Nephron (organoid): ENCODE data around the gene DSCAM.

Experiments
- H3K27ac Mint-ChIP-seq, 3 experiments: 2 replicates each; pipeline ENCODE4 v1.8.0; 2020; ENCODE audit warnings: mixed read lengths in 3 of 3, mild to moderate bottlenecking in 2 of 3, moderate library complexity in 1 of 3
- H3K27me3 Mint-ChIP-seq: 2 replicates; pipeline ENCODE4 v1.8.0; 2021; ENCODE audit warnings: low read depth, mild to moderate bottlenecking, moderate library complexity, mixed read lengths
- H3K36me3 Mint-ChIP-seq: 2 replicates; pipeline ENCODE4 v1.8.0; 2020; ENCODE audit warnings: low read depth, mixed read lengths
- H3K4me1 Mint-ChIP-seq: 2 replicates; pipeline ENCODE4 v1.8.0; 2020; ENCODE audit warnings: mixed read lengths
- H3K4me3 Mint-ChIP-seq, 3 experiments: 2 replicates each; pipeline ENCODE4 v1.8.0; 2020; ENCODE audit warnings: mild to moderate bottlenecking in 3 of 3, mixed read lengths in 3 of 3, moderate library complexity in 2 of 3
- H3K9me3 Mint-ChIP-seq: 2 replicates; pipeline ENCODE4 v1.8.0; 2020; ENCODE audit warnings: mixed read lengths
- TF ChIP-seq, protein P1 (sequence below), 3 experiments: fragments of 200-600 bp; sonication (generic); IDR thresholded peaks; one replicate each; pipeline ENCODE4 v1.5.0; 2021; ENCODE audit warnings: antibody characterized with exemption in 3 of 3; ENCODE audit not compliant: unreplicated experiment in 3 of 3

DSCAM gene

DNA sequence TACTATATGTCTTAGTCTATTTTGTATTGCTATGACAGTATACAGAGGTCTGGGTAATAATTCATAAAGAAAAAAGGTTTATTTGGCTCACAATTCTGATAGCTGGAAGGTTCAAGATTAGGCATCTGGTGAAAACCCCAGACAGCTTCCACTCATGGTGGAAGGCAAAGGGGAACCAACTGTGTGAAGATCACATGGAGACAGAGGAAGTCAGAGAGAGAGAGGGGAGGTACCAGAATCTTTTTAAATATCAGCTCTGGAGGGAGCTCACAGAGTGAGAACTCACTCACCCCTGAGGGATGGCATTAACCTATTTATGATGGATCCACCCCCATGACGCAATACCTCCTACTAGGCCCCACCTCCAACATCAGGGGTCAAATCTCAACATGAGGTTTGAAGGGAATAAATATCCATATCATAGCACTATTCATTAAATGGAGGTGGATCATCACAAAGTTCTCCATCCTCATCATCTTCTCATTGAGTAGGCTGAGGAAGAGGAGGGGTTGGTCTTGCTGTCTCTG, 290.5 kb downstream of the DSCAM start:
- H3K4me1 Mint-ChIP-seq, result no peaks in the 10 kb centered on the region
- H3K27me3 Mint-ChIP-seq, result no peaks in the 10 kb centered on the region
- TF ChIP-seq, protein P1, sequence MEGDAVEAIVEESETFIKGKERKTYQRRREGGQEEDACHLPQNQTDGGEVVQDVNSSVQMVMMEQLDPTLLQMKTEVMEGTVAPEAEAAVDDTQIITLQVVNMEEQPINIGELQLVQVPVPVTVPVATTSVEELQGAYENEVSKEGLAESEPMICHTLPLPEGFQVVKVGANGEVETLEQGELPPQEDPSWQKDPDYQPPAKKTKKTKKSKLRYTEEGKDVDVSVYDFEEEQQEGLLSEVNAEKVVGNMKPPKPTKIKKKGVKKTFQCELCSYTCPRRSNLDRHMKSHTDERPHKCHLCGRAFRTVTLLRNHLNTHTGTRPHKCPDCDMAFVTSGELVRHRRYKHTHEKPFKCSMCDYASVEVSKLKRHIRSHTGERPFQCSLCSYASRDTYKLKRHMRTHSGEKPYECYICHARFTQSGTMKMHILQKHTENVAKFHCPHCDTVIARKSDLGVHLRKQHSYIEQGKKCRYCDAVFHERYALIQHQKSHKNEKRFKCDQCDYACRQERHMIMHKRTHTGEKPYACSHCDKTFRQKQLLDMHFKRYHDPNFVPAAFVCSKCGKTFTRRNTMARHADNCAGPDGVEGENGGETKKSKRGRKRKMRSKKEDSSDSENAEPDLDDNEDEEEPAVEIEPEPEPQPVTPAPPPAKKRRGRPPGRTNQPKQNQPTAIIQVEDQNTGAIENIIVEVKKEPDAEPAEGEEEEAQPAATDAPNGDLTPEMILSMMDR (IDR thresholded peaks at IDR 0.05; ENCODE audit: unreplicated experiment in 3 of 3), result no peak
- H3K9me3 Mint-ChIP-seq, result peaks cover 4% of the 10 kb centered on the region
- no peak overlapping the region for H3K27ac Mint-ChIP-seq
- no peak overlapping the region for H3K4me3 Mint-ChIP-seq
- no peaks in the 10 kb centered on the region for H3K36me3 Mint-ChIP-seq

DNA sequence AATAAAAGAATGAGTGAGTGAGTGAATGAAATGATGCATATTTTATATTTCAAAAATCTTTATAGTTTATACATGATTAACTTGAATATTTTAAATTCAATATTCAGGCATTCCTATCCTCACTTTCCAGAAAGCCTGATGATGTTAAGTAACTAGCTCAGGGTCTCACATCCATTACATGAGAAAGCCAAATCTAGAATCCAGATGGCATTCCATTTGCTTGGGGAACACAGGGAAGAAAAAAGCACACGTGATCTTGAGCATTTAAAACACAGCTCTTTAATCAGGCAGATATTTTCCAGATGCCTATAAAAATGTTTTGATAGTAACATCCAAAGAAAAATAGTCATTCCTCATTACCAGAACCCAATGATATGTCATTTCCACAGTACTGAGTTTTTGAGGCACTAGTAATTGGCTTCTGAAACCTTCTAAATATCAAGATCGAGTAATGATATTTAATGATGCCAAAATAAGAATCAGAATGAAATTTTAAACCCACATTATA, 291.9 kb downstream of the DSCAM start:
- H3K27me3 Mint-ChIP-seq, result no peaks in the 10 kb centered on the region
- H3K36me3 Mint-ChIP-seq, result no peaks in the 10 kb centered on the region
- no peak overlapping the region for H3K27ac Mint-ChIP-seq
- H3K9me3 Mint-ChIP-seq, result peaks cover 4% of the 10 kb centered on the region
- TF ChIP-seq, protein P1 (IDR thresholded peaks at IDR 0.05; ENCODE audit: unreplicated experiment in 3 of 3), result no peak
- no peak overlapping the region for H3K4me3 Mint-ChIP-seq
- no peaks in the 10 kb centered on the region for H3K4me1 Mint-ChIP-seq

DNA sequence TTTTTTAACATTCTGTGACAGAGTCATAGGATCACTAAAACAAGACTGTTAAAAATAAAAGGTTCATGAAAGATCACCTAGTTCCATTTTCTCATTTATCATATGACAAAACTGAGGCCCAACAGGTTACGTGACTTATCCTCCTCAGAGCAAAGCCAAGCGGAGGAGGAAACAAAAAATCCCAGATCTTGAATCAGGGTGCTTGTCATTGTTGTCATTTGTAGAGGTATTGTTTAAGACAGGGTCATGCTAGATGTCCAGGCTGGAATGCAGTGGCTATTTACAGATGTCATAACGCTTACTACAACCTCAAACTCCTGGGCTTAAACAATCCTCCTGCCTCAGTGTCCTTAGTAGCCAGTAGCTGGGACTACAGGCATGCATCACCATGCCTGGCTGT, 293.2 kb downstream of the DSCAM start:
- peaks cover 4% of the 10 kb centered on the region for H3K9me3 Mint-ChIP-seq

DNA sequence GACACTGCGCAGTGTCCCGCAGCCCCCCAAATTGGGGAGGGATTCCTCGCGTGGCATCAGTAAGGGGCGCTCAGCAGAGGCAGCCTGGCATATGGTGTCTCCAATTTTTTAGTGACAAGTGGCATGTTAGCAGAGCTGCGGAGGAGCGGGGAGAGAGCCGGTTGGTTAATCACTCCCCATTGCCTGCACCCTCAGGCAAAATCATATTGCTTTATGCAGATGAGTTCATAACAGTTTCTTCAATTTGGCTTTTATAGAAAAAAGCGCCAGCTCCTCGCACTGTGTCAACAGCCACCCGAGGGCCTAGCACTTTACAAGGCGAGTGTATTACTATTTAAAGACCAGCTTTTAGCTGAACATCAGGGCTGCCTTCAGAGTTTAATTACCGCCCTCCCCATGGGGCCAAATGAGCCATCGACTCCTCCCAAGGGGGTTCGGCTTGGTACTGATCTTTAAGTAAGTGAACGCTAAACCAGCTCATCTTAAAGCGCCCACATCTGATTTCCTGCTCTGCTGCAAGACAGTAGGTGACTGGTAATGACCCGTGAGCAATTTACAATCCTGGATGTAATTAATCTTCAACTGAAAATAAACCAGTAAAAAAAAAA, 298.9 kb downstream of the DSCAM start:
- no peak overlapping the region for H3K4me3 Mint-ChIP-seq
- TF ChIP-seq, protein P1 (IDR thresholded peaks at IDR 0.05; ENCODE audit: unreplicated experiment in 3 of 3), result no peak
- H3K4me1 Mint-ChIP-seq, result no peaks in the 10 kb centered on the region
- H3K27me3 Mint-ChIP-seq, result no peaks in the 10 kb centered on the region
- peaks cover 7% of the 10 kb centered on the region for H3K9me3 Mint-ChIP-seq
- no peaks in the 10 kb centered on the region for H3K36me3 Mint-ChIP-seq
- H3K27ac Mint-ChIP-seq, result no peak overlapping the region

More for the DNA sequence above, 293.2 kb downstream of the DSCAM start:
- no peaks in the 10 kb centered on the region for H3K27me3 Mint-ChIP-seq
- no peak overlapping the region for H3K27ac Mint-ChIP-seq
- TF ChIP-seq, protein P1 (IDR thresholded peaks at IDR 0.05; ENCODE audit: unreplicated experiment in 3 of 3), result no peak
- H3K4me1 Mint-ChIP-seq, result no peaks in the 10 kb centered on the region
- no peaks in the 10 kb centered on the region for H3K36me3 Mint-ChIP-seq
- H3K4me3 Mint-ChIP-seq, result no peak overlapping the region

DNA sequence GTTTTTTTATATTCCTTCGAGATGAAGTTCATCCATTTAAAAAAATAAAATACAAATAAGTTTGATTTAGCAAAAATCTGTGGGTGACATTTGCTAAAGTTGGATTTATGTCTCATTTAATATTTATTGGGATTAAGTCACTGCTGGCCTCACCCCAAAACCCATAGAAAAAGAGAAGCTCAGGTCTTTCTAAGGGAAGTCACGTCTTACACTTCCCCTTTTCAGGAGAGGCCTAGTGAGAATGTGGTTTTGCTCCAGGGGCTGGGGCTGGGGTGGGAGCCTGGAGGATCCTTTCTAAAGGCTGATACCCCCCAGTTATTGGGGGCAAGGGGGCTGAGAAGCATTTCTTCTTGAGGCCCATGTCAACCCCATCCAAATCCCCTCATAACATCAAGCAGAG, 300.3 kb downstream of the DSCAM start:
- Mint-ChIP-seq H3K36me3 (no peaks in the 10 kb centered on the region), H3K9me3 (peaks cover 7% of the 10 kb centered on the region), H3K4me3 (no peak overlapping the region), H3K4me1 (no peaks in the 10 kb centered on the region), H3K27me3 (no peaks in the 10 kb centered on the region), H3K27ac (no peak overlapping the region)
- TF ChIP-seq, protein P1 (IDR thresholded peaks at IDR 0.05; ENCODE audit: unreplicated experiment in 3 of 3), result no peak

DNA sequence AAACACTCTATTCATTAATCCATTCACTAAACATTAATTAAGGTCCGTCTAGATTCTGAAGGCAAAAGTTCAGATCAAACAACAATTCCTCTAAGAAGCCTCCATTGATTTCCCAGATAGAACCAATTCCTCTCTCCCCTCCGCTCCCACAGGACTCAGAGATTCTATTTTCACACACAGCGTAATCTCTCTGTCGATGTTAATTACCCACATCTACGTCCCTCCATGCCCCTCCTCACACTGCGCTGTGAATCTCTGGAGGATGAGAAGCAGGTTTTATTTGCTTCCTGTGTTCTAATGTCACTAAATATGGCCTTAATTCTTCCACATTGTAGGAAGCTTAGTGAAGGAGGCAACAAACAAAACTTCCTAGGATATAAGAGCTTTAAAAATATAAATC, 306.7 kb downstream of the DSCAM start:
- Mint-ChIP-seq H3K36me3 (no peaks in the 10 kb centered on the region), H3K27ac (no peak overlapping the region), H3K4me3 (no peak overlapping the region), H3K9me3 (peaks cover 7% of the 10 kb centered on the region), H3K27me3 (peaks cover 3% of the 10 kb centered on the region), H3K4me1 (no peaks in the 10 kb centered on the region)
- TF ChIP-seq, protein P1 (IDR thresholded peaks at IDR 0.05; ENCODE audit: unreplicated experiment in 3 of 3), result no peak
